Hematopoietic multipotent progenitor cell treated with erythropoietin and hydrocortisone succinate and interleukin-3 and kit ligand, for 6 days (in vitro differentiated cells): Measurements from ENCODE around the gene PRKAG2.
"Not testable (repeated sequence)": the region's sequence is repeated elsewhere in the genome, so short reads cannot be mapped to it uniquely, and the experiment has no call there.

Source experiments
- DNase-seq: peaks from one replicate; pipeline ENCODE4 v3.0.0-alpha.2; 2015

PRKAG2 gene

GRCh38 chr7:151883857-151884256 is 6.9 kb upstream of the PRKAG2 start:
- DNase-seq = no peak

GRCh38 chr7:151882734-151883133 is 5.8 kb upstream of the PRKAG2 start:
- DNase-seq = no peak

GRCh38 chr7:151880688-151881087 is 3.8 kb upstream of the PRKAG2 start:
- DNase-seq = no peak

GRCh38 chr7:151877911-151878835 is 1.3 kb upstream of the PRKAG2 start:
- no peak for DNase-seq

GRCh38 chr7:151875942-151876898 is 695 bp downstream of the PRKAG2 start:
- peak; percentile 61 for DNase-seq

GRCh38 chr7:151874479-151874878 is 2.4 kb downstream of the PRKAG2 start:
- DNase-seq = not testable (repeated sequence)

- no peak for DNase-seq
These were observed 3.4 kb downstream of the PRKAG2 start for GRCh38 chr7:151873402-151873965.

DNA sequence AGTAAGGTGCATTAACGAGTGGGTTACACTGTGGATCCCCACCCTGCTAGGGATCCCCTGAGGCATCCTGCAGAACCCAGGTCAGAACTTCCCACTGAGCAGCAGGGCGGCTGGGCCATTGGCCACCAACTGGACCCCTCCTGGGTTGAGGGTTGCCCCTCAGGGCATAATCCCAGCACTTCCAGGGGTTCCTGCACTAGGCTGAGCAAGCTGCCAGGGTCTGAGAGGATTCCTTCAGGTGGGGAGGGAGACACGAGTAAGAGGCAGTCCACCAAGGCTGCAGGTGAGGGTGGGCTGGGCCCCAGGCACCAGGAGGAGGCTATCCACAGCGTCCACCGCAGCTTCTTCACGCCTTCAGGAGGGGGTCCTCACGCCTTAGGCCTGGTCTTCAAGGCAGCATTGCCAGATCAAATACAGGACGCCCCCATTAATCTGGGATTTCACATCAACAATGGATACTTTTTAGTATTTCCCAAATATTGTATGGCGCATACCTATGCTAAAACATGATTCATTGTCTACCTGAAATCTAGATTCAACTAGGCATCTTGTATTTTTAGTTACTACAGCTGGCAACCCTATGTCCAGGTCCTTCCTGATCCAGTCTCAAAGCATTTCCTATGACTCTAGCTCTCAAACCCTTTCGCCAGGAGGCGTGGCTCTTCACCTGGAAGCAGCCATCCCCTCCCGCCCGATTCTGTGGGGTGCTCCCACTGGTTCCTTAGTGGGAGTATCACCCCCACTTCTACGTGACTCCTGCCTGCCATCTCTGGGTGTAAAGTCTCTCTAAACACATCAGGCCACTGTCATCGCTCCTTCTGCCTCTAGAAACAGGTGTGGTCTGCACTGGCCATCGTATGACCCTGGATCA is 4.1 kb downstream of the PRKAG2 start:
- no peak for DNase-seq

- no peak for DNase-seq
These were observed 5.0 kb downstream of the PRKAG2 start for GRCh38 chr7:151871904-151872303.

GRCh38 chr7:151871189-151871735 is 5.7 kb downstream of the PRKAG2 start:
- no peak for DNase-seq

- DNase-seq = no peak
These were observed 6.7 kb downstream of the PRKAG2 start for GRCh38 chr7:151869968-151870918.

- no peak for DNase-seq
These were observed 7.5 kb downstream of the PRKAG2 start for GRCh38 chr7:151869455-151869854.

GRCh38 chr7:151869109-151869428 is 7.8 kb downstream of the PRKAG2 start:
- DNase-seq = no peak

GRCh38 chr7:151868396-151869108 is 8.4 kb downstream of the PRKAG2 start:
- no peak for DNase-seq

GRCh38 chr7:151867912-151868311 is 9.0 kb downstream of the PRKAG2 start:
- no peak for DNase-seq

- no peak for DNase-seq
These were observed 9.9 kb downstream of the PRKAG2 start for GRCh38 chr7:151866761-151867655.

DNA sequence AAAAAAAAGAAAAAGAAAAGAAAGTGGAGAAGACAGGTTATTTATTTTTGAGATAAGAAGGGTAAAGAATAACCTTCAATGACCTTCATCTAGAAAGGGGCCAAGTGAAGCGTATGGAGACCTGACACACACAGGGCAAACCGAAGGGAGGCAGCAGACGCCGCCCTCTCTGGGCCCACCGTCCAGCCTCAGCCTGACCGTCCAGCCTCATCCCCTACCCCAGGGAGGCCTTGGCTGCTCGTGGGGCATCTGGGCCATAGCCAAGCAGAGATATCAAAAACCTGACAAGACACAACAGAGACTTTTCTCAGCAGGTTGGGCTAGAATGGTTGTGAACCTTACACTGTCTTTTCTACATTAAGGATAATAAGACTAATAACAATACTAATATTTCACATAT is 10.9 kb downstream of the PRKAG2 start:
- DNase-seq = no peak

GRCh38 chr7:151865070-151865670 is 11.7 kb downstream of the PRKAG2 start:
- DNase-seq = no peak

GRCh38 chr7:151864561-151864960 is 12.4 kb downstream of the PRKAG2 start:
- no peak for DNase-seq
